GM13977 (cell line): ENCODE measurements around the gene TNFRSF1A.
"Not testable (repeated sequence)": the region's sequence is repeated elsewhere in the genome, so short reads cannot be mapped to it uniquely, and the experiment has no call there.

Experiments
- DNase-seq: peaks from one replicate; pipeline ENCODE4 v3.0.0; 2012; ENCODE audit warnings: low spot score
- CTCF ChIP-seq: IDR thresholded peaks from 2 replicates; pipeline ENCODE4 v1.5.1; 2012; ENCODE audit warnings: mild to moderate bottlenecking, control low read depth; ENCODE audit not compliant: insufficient read depth; ENCODE audit errors: extremely low read depth, missing control alignments
- in situ Hi-C: fragments of 300-500 bp; cut with MboI; formaldehyde crosslinking; loops from one replicate; pipeline ENCODE4 v1.12.0; 2022; ENCODE audit warnings: low sequenced_read_pairs, low pct_unique_long_range_greater_than_20kb, mixed read lengths, inconsistent platforms; ENCODE audit not compliant: unreplicated experiment

The TNFRSF1A gene

DNA sequence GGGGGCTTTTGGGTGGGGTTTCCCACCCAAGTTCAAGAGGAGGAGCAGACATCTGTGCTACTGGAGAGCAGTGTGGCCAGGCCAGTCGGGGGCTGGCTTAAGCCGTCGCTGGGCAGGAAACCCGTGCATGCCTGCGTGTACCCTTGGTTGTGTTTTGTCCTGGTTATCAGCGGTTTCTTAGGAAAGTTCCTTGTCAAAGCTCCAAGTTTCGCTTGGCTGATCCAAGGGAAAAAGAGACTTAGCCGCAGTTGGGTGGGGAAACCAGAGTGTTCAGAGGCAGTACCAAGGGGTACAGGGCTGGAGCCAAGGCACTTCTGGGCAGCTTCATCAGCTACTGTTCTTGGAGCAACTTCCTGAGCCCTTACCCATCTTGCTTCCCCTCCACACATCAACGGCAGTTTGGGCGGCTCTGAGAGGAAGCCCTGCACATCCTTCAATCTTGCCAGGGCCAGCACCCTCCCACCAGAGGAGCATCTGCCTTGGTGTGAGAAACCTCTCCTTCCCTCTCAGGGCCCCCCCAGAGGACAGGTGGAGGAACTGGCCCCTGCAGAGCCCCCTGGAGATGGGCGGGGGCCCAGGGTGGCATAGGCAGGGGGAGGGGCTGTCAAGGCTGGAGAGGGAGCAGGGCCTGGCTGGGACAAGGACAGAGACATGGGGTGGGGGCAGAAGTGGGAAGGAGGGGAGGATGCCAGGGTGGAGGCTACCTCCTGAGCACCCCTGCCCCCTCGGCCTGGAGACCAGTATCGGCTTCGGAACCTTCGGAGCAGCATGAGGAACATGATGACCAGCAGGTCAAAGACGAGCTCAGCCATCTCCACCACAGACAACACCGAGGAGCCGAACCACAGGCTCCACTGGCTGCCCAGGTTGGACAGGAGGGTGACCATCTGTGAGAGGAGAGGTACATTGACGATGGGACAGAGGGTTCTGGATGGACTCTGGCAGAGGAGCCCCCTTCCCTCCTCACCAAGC is 5.8 kb upstream of the TNFRSF1A start:
- no peak for TF ChIP-seq CTCF
- DNase-seq: no peak
- in situ Hi-C loops: no loop called here

GRCh38 chr12:6346942-6347341 is 5.1 kb upstream of the TNFRSF1A start:
- in situ Hi-C loops: no loop called here
- no peak for TF ChIP-seq CTCF
- no peak for DNase-seq

- no peak for DNase-seq
- no peak for TF ChIP-seq CTCF
- in situ Hi-C loops: no loop called here
Measured at GRCh38 chr12:6346235-6346832, 4.5 kb upstream of the TNFRSF1A start.

DNA sequence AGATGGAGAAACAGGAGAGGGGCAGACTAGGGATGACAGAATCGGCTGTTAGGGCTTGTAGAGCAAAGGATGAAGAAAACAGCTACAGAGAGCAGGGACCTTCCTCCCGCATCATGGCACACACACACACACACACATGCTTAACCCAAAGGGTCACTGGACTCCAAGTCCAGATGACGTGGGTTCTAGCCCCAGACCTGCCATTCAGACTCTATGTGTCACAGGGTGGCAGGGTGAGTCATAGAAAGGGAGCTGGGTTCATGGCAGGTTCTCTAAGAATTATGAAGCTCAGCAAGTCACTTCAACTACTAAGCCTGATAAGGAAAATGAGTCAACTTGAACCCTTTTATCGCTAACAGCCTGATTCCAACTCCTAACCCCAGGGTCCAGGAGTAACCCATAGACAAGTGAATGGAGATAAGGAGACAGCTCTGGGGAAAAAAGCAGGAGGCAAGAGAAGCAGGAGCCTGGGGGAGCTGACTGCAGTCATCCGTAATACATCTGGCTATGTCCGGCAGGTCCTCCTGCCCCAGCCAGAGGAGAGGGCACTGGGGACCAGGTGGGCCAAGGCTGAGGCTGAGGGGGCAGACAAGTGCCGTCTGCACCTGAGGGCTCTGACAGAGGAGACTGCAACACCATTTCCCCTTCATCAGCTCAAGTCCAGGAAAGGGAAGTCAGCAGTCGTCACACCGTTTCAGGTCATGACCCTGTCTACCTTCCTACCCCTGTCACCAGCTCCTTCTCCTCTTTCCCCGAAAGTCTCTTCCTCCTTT is 3.6 kb upstream of the TNFRSF1A start:
- no peak for TF ChIP-seq CTCF
- no peak for DNase-seq
- in situ Hi-C loops: no loop called here

DNA sequence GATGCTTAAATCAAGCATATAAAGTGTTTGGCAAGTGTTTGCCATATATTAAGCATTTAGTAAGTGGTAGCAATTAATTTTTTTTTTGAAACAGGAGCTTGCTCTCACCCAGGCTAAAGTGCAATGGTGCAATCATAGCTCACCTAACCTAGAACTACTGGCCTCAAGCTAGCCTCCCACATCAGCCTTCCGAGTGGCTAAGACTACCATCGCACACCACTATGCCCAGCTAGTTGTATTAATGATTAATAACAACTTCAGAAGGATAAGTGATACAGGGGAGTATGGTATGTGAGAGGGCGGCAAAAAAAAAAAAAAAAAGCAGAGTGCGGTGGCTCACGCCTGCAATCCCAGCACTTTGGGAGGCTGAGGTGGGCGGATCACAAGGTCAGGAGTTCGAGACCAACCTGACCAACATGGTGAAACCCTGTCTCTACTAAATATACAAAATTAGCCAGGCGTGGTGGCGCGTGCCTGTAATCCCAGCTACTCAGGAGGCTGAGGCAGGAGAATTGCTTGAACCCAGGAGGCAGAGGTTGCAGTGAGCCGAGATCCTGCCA is 2.3 kb upstream of the TNFRSF1A start:
- in situ Hi-C loops, DNase-seq: not testable (repeated sequence)

GRCh38 chr12:6343518-6343917 is 1.6 kb upstream of the TNFRSF1A start:
- DNase-seq: no peak
- in situ Hi-C loops: no loop called here
- TF ChIP-seq CTCF: no peak
